GM20000 (cell line): ENCODE results near the gene TIMM8A.

Experiments used
- DNase-seq: peaks from one replicate; pipeline ENCODE4 v3.0.0; 2012; ENCODE audit warnings: low spot score
- TF ChIP-seq, protein P1 (sequence below): IDR thresholded peaks from 2 replicates; pipeline ENCODE4 v1.5.1; 2012; ENCODE audit warnings: mild to moderate bottlenecking, control low read depth; ENCODE audit errors: extremely low read depth, missing control alignments

The TIMM8A gene

GRCh38 chrX:101390664-101391525 lies 42.4 kb upstream of the TIMM8A start, which contains the start of gene RPL36A:
RPL36A (plus strand) TSS chrX:101391011; CDS start chrX:101391044, 33 bp downstream.
- peak; percentile 70 for DNase-seq
- TF ChIP-seq, protein P1, sequence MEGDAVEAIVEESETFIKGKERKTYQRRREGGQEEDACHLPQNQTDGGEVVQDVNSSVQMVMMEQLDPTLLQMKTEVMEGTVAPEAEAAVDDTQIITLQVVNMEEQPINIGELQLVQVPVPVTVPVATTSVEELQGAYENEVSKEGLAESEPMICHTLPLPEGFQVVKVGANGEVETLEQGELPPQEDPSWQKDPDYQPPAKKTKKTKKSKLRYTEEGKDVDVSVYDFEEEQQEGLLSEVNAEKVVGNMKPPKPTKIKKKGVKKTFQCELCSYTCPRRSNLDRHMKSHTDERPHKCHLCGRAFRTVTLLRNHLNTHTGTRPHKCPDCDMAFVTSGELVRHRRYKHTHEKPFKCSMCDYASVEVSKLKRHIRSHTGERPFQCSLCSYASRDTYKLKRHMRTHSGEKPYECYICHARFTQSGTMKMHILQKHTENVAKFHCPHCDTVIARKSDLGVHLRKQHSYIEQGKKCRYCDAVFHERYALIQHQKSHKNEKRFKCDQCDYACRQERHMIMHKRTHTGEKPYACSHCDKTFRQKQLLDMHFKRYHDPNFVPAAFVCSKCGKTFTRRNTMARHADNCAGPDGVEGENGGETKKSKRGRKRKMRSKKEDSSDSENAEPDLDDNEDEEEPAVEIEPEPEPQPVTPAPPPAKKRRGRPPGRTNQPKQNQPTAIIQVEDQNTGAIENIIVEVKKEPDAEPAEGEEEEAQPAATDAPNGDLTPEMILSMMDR: peak; percentile 46

DNA sequence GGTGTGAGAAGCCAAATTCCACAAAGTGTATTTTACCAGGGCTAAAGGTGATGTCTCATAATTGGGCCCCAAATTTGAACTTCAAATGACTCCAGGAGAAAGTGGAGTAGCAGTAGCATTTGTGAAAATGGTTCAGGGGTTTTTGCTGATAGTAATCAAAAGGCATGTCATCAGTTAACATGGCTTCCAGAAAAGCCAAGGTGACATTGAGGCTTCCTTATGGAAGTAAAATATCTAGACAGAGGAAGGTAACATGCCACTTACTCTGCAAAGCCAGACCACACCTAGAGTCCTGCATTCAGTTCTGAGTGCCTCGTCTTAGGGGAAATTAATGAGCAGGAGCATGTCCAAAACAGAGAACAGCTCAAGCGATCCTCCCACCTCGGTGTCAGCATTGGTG lies 40.1 kb upstream of the TIMM8A start:
- no peak for DNase-seq
- TF ChIP-seq, protein P1: no peak

DNA sequence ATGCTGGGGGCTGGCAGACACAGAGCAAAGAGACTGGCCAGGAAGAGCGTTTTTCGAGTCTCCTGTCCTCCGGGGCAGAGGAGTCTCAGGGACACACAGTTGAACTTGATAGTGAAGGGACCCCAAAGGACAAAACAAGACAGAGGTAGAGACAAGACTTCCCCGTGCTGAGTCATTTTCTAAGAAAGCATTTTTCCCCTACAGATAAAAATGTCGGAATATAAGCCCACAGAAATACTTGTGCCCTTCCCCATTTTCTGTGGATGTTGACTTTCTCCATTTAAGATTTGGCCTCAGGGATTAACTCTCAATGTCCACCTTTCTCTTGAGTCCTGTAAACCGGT lies 38.0 kb upstream of the TIMM8A start:
- TF ChIP-seq, protein P1: no peak
- DNase-seq: no peak

DNA sequence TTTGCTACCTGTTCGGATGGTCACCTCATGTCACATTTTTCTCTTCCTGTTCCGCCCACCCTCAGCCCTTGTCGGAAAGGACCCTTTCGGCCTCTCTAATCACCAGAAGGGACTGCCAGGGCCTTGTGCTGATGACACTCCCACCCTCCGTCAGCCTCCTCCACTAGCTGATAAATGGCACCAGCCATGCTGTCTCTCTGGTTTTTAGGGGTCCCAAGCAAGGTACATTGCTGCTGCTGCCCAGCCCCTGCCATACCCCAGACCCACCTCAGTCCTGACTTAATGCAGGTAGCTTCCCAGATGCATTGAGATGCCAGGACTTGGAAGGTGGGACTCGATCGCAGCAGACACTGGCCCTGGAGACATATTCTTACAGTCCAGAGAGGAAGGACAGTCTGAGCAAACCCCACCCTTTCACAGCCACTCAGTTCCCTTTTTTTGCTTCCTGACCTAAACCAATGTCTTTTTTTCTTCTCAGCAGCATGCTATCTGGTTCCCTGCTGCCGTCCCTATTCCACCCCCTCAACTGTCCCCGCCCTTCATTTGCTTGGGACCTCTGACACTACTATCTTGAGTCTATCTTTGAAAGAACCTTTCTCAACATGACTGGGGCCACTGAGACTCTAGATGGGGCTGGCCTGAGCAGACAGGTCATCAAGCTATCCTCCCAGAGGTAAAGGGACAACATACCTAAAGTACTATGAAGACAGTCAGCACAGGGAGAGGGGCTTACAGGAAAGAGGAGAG lies 37.4 kb upstream of the TIMM8A start, which contains the start of gene BTK:
BTK (minus strand) TSS at position 397 of the 747 bp plus-strand sequence. CDS start 10,907 bp downstream, outside the sequence.
- TF ChIP-seq, protein P1: no peak
- DNase-seq: peak; percentile 60

- DNase-seq: no peak
- TF ChIP-seq, protein P1: no peak
Measured at GRCh38 chrX:101385026-101385684, 36.6 kb upstream of the TIMM8A start.

DNA sequence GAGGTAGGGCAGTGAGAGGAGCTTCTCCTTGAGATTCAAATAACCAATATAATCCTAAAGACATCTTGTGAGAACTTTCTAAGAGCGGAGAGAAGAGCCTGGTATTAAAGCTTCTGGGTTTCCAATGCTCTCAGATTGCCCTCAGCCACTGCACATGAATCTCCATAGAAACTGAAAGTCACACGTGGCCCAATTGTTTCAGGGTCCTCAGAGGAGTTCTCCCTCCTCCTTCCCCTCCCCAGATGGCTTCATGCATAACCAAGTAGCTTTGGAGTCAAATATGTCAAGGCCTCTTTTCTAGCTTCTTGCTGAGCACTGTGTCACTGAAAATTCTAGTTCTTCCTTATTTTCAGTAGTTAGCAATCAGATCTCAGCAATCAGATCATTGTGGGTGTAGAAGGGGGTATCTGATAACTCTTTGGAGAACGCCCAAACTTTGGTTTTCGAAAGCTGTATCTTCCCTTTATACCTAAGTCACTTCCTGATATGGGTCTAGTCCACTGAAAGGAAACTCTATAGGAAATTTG lies 35.2 kb upstream of the TIMM8A start:
- DNase-seq: peak; percentile 39
- TF ChIP-seq, protein P1: no peak
